ENCODE data around the gene SCAMP1. TPM values are rescaled to one million over a fixed set of nuclear protein-coding genes. Genes with fewer than 3 reads are reported as not detected.
A peak's percentile ranks its signal among the peaks of the same experiment; 100 is the strongest.

Gene SCAMP1
- total RNA-seq, 6 experiments from 2014 or later = 37.4 to 50.6 (median 44.9) TPM

DNA sequence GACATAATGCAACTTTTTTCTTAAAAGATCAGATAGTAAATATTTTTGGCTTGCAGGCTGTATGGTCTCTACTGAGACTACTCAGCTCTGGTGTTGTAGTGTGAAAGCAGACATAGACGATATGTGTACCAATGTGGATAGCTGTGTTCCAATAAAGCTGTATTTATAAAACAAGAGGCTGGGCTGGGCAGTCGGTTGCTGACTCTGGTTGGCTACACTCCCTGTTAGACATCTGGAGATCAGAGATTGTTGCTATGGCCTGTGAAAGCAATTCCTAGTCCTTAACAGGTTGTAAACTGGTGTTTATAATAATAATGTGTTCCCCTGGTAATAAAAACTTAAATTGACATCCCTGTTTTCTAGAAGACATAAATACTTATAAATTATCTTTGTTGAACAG lies 24.4 kb upstream of the SCAMP1 start:
- Mint-ChIP-seq H3K4me3 (no peak overlapping the region), H3K27me3 (ENCODE audit: insufficient read depth) (peaks cover 3% of the 10 kb centered on the region), H3K36me3 (ENCODE audit: low read depth) (peaks cover 14% of the 10 kb centered on the region), H3K4me1 (ENCODE audit: low read depth) (peaks cover 12% of the 10 kb centered on the region), H3K9me3 (peaks cover 9% of the 10 kb centered on the region), H3K27ac (no peak overlapping the region)
- TF ChIP-seq, protein P1, sequence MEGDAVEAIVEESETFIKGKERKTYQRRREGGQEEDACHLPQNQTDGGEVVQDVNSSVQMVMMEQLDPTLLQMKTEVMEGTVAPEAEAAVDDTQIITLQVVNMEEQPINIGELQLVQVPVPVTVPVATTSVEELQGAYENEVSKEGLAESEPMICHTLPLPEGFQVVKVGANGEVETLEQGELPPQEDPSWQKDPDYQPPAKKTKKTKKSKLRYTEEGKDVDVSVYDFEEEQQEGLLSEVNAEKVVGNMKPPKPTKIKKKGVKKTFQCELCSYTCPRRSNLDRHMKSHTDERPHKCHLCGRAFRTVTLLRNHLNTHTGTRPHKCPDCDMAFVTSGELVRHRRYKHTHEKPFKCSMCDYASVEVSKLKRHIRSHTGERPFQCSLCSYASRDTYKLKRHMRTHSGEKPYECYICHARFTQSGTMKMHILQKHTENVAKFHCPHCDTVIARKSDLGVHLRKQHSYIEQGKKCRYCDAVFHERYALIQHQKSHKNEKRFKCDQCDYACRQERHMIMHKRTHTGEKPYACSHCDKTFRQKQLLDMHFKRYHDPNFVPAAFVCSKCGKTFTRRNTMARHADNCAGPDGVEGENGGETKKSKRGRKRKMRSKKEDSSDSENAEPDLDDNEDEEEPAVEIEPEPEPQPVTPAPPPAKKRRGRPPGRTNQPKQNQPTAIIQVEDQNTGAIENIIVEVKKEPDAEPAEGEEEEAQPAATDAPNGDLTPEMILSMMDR (IDR thresholded peaks at IDR 0.05) = no peak
- DNase-seq = no peak

DNA sequence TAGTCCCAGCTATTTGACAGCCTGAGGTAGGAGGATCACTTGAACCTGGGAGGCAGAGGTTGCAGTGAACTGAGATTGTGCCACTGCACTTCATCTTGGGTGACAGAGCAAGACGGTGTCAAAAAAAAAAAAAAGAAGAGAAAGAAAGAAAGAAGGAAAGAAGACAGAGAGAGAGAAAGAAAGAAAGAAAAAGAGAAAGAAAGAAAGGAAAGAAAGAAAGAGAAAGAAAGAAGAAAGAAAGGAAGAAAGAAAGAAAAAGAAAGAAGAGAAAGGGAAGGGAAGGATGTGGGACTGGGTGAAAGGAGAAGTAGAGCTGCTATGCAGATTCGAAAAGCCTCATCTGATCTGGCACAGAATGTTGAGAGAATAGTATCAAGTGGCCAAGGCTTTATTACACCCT lies 23.7 kb upstream of the SCAMP1 start:
- DNase-seq = no peak
- H3K36me3 Mint-ChIP-seq (ENCODE audit: low read depth) = peaks cover 14% of the 10 kb centered on the region
- peaks cover 5% of the 10 kb centered on the region for H3K27me3 Mint-ChIP-seq (ENCODE audit: insufficient read depth)
- H3K9me3 Mint-ChIP-seq = peaks cover 9% of the 10 kb centered on the region
- no peak overlapping the region for H3K27ac Mint-ChIP-seq
- TF ChIP-seq, protein P1 (IDR thresholded peaks at IDR 0.05) = no peak
- H3K4me1 Mint-ChIP-seq (ENCODE audit: low read depth) = peaks cover 12% of the 10 kb centered on the region
- no peak overlapping the region for H3K4me3 Mint-ChIP-seq

DNA sequence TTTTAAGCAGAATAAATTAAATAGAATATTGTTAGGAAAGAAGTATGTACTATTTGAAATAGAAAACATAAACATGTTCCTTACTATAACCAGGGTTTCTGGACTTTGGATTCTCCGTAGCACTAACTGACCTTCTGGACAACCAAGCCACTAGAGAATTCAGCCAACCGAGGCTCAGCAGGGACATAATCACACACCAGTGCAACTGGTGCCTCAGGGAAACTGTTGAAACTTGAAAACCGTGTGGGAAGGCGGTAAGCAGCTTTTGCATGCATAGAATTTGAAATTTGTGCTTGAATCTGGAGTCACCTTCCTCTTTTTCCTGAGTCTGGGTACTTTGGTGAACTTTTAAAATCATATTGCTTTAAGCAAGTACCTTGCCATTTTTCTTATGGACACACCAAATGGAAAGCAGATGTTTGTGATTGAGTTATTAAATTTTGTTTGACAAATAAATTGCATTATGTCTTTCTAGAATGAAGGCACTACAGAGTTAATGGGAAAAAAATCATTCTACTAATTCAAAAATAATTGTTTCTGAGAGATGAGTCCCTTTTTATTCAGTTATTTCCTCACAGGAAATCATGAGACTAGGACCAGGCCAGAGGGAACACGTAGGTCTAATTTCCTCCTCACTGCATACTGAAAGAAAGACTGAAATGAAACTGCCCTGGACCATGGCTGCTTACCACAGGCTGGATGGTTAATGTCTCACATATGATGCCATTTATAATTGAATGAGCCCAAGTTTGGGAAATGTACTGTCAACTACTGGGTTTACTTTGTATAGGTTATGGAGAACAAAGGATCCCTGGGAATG lies 20.6 kb upstream of the SCAMP1 start:
- TF ChIP-seq, protein P1 (IDR thresholded peaks at IDR 0.05) = no peak
- no peak overlapping the region for H3K4me3 Mint-ChIP-seq
- DNase-seq = no peak
- no peak overlapping the region for H3K27ac Mint-ChIP-seq
- H3K36me3 Mint-ChIP-seq (ENCODE audit: low read depth) = peaks cover 14% of the 10 kb centered on the region
- peaks cover 4% of the 10 kb centered on the region for H3K4me1 Mint-ChIP-seq (ENCODE audit: low read depth)
- H3K27me3 Mint-ChIP-seq (ENCODE audit: insufficient read depth) = peaks cover 5% of the 10 kb centered on the region
- peaks cover 9% of the 10 kb centered on the region for H3K9me3 Mint-ChIP-seq

DNA sequence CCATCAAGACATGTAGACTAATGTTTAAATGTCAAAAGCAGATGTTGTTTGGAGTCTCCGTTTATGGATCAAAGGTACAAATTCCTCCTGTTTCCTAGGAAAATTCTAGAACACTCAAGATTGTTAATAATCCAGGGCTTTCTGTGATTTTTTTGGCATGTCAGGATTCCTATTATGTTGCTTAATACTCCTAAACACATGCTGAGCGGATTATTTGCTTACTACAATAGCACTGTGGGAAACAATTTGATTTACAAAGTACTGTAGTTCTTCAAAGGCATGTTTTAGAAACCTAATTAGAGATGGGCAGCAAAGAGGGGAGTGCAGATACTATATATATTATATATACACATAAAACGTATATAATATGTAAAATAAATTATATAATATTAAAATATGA lies 19.0 kb upstream of the SCAMP1 start:
- DNase-seq = no peak
- no peak overlapping the region for H3K4me3 Mint-ChIP-seq
- TF ChIP-seq, protein P1 (IDR thresholded peaks at IDR 0.05) = no peak
- H3K27ac Mint-ChIP-seq = no peak overlapping the region
- H3K9me3 Mint-ChIP-seq = peaks cover 9% of the 10 kb centered on the region
- peaks cover 11% of the 10 kb centered on the region for H3K4me1 Mint-ChIP-seq (ENCODE audit: low read depth)
- peaks cover 4% of the 10 kb centered on the region for H3K27me3 Mint-ChIP-seq (ENCODE audit: insufficient read depth)
- H3K36me3 Mint-ChIP-seq (ENCODE audit: low read depth) = peaks cover 14% of the 10 kb centered on the region

DNA sequence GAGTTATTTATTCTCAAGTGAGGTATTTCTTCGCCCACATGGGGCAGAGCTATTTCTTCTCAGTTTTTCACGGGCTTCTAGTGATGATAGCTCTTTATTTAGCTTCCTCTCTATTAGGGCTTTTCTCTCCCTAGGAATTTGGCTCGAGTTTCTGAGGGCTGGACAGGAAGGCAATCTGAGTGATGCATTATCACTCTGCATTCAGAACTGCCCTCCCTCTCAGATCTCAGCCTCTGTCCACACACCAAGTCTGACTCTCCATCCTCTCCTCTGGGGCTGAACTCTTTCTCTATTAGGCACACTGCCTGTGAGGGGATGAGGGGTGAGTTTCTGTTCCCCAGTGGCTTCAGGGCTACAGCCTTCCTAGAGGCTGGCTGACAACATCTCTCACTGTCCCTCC lies 14.9 kb upstream of the SCAMP1 start:
- H3K27ac Mint-ChIP-seq = peak overlapping the region; percentile 44; the same call in 1 of the 2 replicates
- peaks cover 11% of the 10 kb centered on the region for H3K4me1 Mint-ChIP-seq (ENCODE audit: low read depth)
- TF ChIP-seq, protein P1 (IDR thresholded peaks at IDR 0.05) = no peak
- peaks cover 4% of the 10 kb centered on the region for H3K27me3 Mint-ChIP-seq (ENCODE audit: insufficient read depth)
- no peaks in the 10 kb centered on the region for H3K9me3 Mint-ChIP-seq
- no peaks in the 10 kb centered on the region for H3K36me3 Mint-ChIP-seq (ENCODE audit: low read depth)
- DNase-seq = peak; percentile 18
- no peak overlapping the region for H3K4me3 Mint-ChIP-seq

All from HFFc6 (cell line).